ENCODE measurements around the gene DLST.
A peak's percentile ranks its signal among the peaks of the same experiment; 100 is the strongest.

DLST gene

GRCh38 chr14:74942608-74943007 lies 60.9 kb downstream of the DLST start:
- DNase-seq, result no peak

GRCh38 chr14:74945261-74945851 lies 63.6 kb downstream of the DLST start:
- no peak for DNase-seq

GRCh38 chr14:74945852-74946658 lies 64.3 kb downstream of the DLST start:
- DNase-seq, result peak; percentile 85

- no peak for DNase-seq
Observed at GRCh38 chr14:74946659-74947281, 65.1 kb downstream of the DLST start.

GRCh38 chr14:74947353-74948227 lies 65.9 kb downstream of the DLST start:
- no peak for DNase-seq

GRCh38 chr14:74948228-74949175 lies 66.8 kb downstream of the DLST start:
- no peak for DNase-seq

DNA sequence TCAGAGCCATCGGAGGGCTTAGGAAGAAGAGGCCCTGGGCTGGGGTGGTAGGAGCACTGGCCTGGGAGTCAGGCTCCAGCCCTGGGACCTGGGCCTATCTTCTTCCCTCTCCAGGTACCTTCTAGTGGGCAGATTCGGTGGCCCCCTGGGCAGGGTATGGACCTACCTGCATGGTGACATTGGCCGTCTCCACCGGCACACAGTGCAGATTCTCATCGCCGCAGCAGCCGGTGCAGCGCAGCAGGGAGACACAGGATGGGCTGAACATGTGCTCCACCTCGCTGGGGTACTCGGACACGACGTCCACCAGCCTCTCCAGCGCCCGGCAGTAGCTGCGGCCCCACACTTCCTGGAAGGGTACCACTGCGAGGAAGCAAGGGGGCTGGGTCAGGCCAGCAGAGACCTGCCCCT lies 67.5 kb downstream of the DLST start:
- no peak for DNase-seq

GRCh38 chr14:74949859-74950573 lies 68.3 kb downstream of the DLST start:
- no peak for DNase-seq

DNA sequence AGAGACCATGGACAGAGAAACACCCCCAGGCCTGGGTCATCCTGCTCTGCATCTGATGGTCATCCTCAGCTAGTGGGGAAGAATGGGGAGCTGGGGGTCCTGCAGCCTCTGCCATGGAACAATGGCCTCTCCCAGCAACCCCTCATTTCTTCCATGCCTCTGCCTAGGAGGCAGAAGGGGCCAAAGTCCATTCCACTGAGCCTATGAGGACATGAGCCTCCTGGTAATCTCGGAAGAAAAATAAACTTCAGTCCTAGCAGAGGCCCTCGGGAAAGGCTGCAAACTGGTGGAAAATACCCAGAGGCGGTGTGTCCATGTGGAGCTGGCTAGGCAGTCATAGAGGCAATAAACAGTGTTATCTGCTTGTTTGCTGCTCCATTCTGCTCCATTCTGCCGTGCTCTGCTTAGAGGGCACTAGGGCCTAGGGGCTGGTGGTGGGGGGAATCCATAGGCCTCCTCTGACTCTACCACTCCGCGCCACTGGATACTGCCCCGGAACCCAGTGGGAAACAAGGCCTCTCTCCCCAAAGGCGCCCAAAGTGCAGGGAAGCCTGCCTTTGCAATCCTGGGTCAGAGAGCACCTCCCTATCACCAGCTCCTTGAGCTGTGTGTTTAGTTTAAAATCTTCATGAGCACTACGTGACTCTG lies 69.2 kb downstream of the DLST start:
- no peak for DNase-seq

DNA sequence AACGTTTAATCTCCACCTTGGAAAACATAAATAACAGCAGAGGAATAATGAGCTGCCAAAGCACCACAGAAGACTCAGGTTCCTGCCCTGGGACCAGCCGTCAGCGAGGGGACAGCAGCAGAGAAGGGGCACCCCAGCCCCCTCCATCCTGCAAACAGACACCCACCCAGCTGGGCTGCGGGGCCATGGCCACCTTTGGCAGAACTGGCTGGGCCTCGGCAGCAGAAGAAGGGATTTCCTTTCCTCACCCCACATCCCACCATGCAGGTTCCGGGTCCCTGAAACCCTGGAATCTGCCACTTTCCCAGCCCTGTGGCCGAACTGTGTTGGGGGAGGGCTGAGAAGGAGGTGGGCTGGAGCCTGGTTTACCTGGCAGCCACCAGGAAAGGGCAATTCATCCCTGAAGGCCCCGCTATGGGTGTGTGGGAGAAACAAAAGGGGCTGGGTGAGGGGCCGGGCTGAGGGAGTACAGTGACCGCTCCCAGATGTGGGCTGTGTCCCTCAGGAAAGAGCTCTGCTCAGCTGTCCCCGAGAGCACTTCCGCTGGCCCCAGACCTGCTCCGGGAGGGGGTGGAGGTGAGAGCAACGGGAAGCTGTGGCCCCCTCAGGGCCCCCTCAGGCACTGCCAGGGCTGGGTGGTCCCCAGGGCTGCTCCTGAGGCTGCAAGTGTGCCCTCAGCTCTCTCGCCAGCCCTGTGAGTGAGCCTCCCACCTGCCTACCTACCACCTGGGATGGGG lies 69.9 kb downstream of the DLST start:
- no peak for DNase-seq

DNA sequence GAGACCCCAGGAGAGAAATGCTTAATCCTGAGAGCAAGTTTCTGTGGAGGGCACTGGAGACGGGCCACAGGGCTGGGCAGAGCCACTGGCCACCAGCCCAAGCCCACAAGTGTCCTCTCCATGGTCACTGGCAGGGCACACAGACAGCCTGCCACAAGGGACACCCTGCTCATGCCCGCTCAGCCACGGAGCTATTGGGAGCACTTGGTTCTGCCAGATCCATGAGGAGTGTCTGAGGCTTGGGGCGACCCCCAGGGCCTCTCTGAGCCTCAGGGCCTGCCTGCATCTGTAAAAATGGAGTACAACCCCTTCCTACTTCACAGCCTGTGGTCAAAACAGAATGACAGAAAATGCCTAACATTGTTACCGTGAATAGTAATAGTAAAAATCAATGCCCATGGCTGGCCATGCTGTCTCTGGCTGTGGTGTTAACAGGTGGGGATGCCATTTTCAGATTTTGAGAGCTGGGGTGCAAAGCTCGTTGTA lies 70.5 kb downstream of the DLST start:
- DNase-seq, result no peak

GRCh38 chr14:74952697-74953484 lies 71.2 kb downstream of the DLST start:
- no peak for DNase-seq
